ENCODE data around the gene MIGA2. TPM values are rescaled to one million over a fixed set of nuclear protein-coding genes. Genes with fewer than 3 reads are reported as not detected.

The MIGA2 gene
- total and polyA plus RNA-seq, 10 donors: 20.2 to 47.1 (median 34.4) TPM

DNA sequence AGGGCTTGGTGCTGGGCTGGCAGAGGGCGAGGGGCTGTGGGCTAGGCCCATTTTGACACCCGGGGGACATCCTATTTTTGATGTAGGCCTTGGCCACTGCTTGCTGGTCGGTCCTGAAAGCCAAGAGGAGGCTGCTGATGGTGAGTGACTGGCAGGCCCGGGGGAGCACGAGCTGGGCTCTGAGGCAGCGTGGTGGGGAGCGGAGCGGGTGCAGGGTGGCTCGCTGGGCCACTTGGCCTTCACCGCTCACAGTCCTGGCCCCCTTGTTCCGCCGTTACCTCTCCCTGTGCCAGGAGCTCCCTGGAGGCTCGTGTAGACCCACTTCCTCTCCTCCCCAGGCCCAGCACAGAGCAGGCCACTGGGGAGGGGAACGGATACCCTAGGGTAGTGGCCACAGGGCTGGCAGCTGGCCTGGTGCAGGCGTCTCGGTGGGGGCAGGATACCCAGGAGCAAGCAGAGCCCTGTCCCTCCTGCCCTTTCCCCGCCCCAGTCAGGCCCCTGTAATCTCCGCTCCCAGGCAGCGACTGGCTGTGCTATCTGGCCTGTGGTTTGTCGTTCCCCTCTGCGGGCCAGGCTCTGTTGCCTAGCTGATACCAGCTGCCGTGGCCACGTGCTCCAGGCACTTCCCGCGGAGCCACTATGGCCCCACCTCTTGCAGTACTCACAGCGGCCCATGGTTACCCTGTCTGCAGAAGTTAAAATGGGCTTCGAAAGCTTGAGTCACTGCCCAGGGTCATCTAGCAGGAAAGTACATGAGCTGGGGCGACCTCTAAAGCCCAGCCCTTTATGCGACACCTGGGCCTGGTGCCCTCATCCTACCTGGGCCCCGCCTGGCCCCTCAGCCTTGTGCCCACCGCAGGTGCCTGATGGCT is 32.8 kb downstream of the MIGA2 start:
- peak overlapping the region; percentile 64 to 91 (median 80) for H3K27ac ChIP-seq
- peaks cover 0 to 77% (median 44%) of the 10 kb centered on the region in 6 donors for H3K36me3 ChIP-seq
- WGBS, 5 donors: 34 to 58% (median 41%) methylated on average over 15 to 31 of the region's 31 CpGs
- peaks cover 3 to 53% (median 28%) of the 10 kb centered on the region in 6 donors for H3K4me1 ChIP-seq
- no peaks in the 10 kb centered on the region for H3K9me3 ChIP-seq
- TF ChIP-seq POLR2A (IDR thresholded peaks at IDR 0.05): peak in 1 of 3 donors; percentile 4
- TF ChIP-seq POLR2AphosphoS5 (IDR thresholded peaks at IDR 0.05): peak; percentile 75 to 85 (median 85)
- TF ChIP-seq, protein P1, sequence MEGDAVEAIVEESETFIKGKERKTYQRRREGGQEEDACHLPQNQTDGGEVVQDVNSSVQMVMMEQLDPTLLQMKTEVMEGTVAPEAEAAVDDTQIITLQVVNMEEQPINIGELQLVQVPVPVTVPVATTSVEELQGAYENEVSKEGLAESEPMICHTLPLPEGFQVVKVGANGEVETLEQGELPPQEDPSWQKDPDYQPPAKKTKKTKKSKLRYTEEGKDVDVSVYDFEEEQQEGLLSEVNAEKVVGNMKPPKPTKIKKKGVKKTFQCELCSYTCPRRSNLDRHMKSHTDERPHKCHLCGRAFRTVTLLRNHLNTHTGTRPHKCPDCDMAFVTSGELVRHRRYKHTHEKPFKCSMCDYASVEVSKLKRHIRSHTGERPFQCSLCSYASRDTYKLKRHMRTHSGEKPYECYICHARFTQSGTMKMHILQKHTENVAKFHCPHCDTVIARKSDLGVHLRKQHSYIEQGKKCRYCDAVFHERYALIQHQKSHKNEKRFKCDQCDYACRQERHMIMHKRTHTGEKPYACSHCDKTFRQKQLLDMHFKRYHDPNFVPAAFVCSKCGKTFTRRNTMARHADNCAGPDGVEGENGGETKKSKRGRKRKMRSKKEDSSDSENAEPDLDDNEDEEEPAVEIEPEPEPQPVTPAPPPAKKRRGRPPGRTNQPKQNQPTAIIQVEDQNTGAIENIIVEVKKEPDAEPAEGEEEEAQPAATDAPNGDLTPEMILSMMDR (IDR thresholded peaks at IDR 0.05 in 8 of 11, conservative IDR thresholded peaks at IDR 0.05 in 3 of 11): peak in 6 of 11 experiments; percentile 6 to 45 (median 32)
- intact Hi-C loops (cut with DNase I; ENCODE audit: low total_unique reads): no loop called here
- DNase-seq: peak; percentile 96
- peak overlapping the region in 2 of 8 donors; percentile 16 to 50 for H3K4me3 ChIP-seq
- no peaks in the 10 kb centered on the region for H3K27me3 ChIP-seq (replicated peaks in 1 of 7)

DNA sequence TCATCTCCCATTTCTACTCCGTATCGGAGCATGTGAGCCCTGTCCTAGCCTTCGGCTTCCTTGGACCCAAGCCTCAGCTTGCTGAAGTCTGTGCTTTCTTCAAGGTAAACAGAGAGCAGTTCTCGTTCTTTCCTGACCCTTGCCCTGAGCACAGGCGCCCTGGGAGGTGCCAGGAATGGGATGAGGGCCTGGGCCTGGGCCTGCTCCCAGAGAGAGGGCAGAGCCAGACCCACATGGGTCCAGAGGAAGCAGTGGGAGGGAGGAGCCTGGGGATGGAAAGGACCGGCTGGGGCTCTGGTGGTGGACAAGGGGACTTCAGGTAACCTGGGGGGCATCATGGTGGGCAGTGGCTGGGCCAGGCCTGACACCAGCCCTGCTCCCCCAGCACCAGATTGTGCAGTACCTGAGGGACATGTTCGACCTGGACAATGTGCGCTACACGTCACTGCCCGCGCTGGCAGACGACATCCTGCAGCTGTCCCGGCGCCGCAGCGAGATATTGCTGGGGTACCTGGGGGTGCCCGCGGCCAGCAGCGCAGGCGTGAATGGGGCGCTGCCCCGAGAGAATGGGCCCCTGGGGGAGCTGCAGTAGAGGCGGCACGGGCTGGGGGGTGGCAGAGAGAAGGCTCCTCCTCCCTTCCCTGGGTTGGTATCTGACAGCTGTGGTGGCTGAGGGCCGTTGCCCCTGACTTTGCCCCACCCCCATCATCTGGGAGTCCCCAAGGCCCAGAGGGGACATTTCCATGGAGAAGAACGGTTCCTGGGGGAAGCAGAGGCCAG is 33.6 kb downstream of the MIGA2 start:
- peak in 1 of 3 donors; percentile 12 for TF ChIP-seq POLR2AphosphoS5 (IDR thresholded peaks at IDR 0.05)
- TF ChIP-seq, protein P1 (IDR thresholded peaks at IDR 0.05 in 8 of 11, conservative IDR thresholded peaks at IDR 0.05 in 3 of 11): no peak
- intact Hi-C loops (cut with DNase I; ENCODE audit: low total_unique reads): no loop called here
- Histone ChIP-seq H3K27ac (peak overlapping the region in 7 of 8 donors; percentile 71 to 91 (median 81)), H3K4me1 (peaks cover 3 to 53% (median 28%) of the 10 kb centered on the region in 6 donors), H3K36me3 (peaks cover 0 to 69% (median 37%) of the 10 kb centered on the region in 6 donors), H3K9me3 (no peaks in the 10 kb centered on the region), H3K27me3 (replicated peaks in 1 of 7) (no peaks in the 10 kb centered on the region), H3K4me3 (no peak overlapping the region)
- DNase-seq: no peak
- WGBS, 5 donors: 75 to 88% (median 81%) methylated on average over 7 to 26 of the region's 26 CpGs

DNA sequence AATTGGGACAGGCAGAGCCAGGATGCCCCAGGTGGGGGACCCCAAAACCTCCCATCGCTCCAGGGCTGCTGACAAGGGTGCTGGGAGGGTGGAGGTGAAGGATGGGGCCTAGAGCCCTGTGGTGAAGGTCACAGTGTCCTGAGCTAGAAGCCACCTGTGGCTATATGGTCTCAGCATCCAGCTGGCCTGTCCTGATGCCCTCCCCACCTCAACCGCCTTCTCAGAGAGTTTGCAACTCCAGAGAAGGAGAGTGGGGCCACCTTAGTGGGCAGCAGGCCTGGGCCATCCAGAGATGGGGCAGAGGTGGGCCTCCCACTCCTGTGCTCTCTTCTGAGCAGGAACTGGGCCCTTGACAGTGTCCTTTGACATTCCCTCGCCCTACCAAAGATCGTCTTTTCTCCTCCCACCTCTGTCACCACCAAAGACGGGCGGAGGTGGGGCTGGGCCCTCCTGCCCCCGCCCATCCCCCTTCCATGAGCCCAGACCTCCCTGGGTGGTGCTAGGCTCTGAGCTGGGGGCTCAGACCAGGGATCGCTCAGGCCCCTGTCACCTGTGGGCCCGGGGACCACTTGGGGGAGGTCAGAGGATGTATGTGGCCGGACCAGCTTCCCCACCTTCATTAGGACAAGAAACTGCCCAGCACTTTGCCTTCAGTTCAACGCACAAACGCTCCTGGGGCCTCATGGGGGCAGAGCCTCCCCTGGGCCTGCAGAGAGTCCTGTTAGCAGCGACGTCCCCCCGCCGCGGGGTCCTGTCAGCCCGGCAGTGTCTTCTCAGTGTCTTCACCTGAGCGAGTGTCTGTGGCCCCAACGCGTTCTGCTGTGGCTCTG is 34.5 kb downstream of the MIGA2 start:
- Histone ChIP-seq H3K27me3 (replicated peaks in 1 of 7) (no peaks in the 10 kb centered on the region), H3K36me3 (peaks cover 0 to 60% (median 28%) of the 10 kb centered on the region in 6 donors), H3K27ac (peak overlapping the region in 3 of 8 donors; percentile 82 to 91 (median 86)), H3K9me3 (no peaks in the 10 kb centered on the region), H3K4me3 (no peak overlapping the region), H3K4me1 (peaks cover 3 to 53% (median 28%) of the 10 kb centered on the region in 6 donors)
- TF ChIP-seq, protein P1 (IDR thresholded peaks at IDR 0.05 in 8 of 11, conservative IDR thresholded peaks at IDR 0.05 in 3 of 11): no peak
- TF ChIP-seq POLR2AphosphoS5 (IDR thresholded peaks at IDR 0.05): peak in 1 of 3 donors; percentile 3
- no peak for TF ChIP-seq POLR2A (IDR thresholded peaks at IDR 0.05)
- DNase-seq: no peak
- 75 to 85% (median 80%) methylated on average over 14 to 21 of the region's 21 CpGs for WGBS, 5 donors
- intact Hi-C loops (cut with DNase I; ENCODE audit: low total_unique reads): no loop called here

All from spleen (tissue), 11 donors.